BJ (cell line): Measurements from ENCODE around the gene LEPROT. TPM values are rescaled to one million over a fixed set of nuclear protein-coding genes. Genes with fewer than 3 reads are reported as not detected.

Experiments used
- CTCF ChIA-PET: fragments of 350-600 bp; formaldehyde crosslinking; extraction: SDS; loops from one replicate; lab custom pipeline; 2021; ENCODE audit warnings: antibody characterized with exemption, inconsistent platforms; lab: Yijun Ruan, JAX
- POLR2A ChIA-PET: fragments of 300-600 bp; sonication (Branson Sonifier 250); formaldehyde crosslinking; extraction: SDS; loops from one replicate; lab custom pipeline; 2021; ENCODE audit warnings: antibody characterized with exemption; lab: Charles Lee
- DNase-seq: peaks from one replicate; pipeline ENCODE4 v3.0.0-alpha.2; 2011; ENCODE audit warnings: low read depth
- H3K27me3 ChIP-seq: 2 replicates; pipeline ENCODE4 v1.6.0; 2011; ENCODE audit warnings: low read length; ENCODE audit not compliant: control insufficient read depth, insufficient read depth
- H3K36me3 ChIP-seq: 2 replicates; pipeline ENCODE4 v1.5.1; 2011; ENCODE audit warnings: low read length; ENCODE audit not compliant: control insufficient read depth, insufficient read depth
- H3K4me3 ChIP-seq: 2 replicates; pipeline ENCODE4 v1.5.1; 2011; ENCODE audit warnings: low read depth, mild to moderate bottlenecking, control low read depth, low read length
- polyA plus RNA-seq: library from polyadenylated mRNA; depleted of rRNA; stranded (reverse); fragments of >200 nt; gene quantifications from 2 replicates; pipeline ENCODE4 v1.2.3, GENCODE V29; 2011
- TF ChIP-seq, protein P1 (sequence below): IDR thresholded peaks from 2 replicates; pipeline ENCODE4 v1.5.1; 2011; ENCODE audit warnings: low read depth, mild to moderate bottlenecking, control low read depth, inconsistent platforms, low read length, moderate library complexity; ENCODE audit not compliant: insufficient read depth

LEPROT gene
- polyA plus RNA-seq, 1 experiment, result 66.2 TPM

GRCh38 chr1:65440915-65441314 is 20.4 kb downstream of the LEPROT start:
- ChIA-PET POLR2A (interaction anchor here (0.5 to 0.7 kb wide), 3 partner anchors 13 to 69 kb away, joined by 3 to 4 read pairs (median 3); partner anchors contain the start of genes LEPR and LEPROT), CTCF (interaction anchor here (0.5 to 2.5 kb wide), 3 partner anchors 18 to 225 kb away, joined by 3 to 10 read pairs (median 3); no protein-coding TSS in a partner anchor)
- no peak overlapping the region for H3K4me3 ChIP-seq
- no peaks in the 10 kb centered on the region for H3K27me3 ChIP-seq
- DNase-seq, result peak; percentile 67
- no peaks in the 10 kb centered on the region for H3K36me3 ChIP-seq
- TF ChIP-seq, protein P1, sequence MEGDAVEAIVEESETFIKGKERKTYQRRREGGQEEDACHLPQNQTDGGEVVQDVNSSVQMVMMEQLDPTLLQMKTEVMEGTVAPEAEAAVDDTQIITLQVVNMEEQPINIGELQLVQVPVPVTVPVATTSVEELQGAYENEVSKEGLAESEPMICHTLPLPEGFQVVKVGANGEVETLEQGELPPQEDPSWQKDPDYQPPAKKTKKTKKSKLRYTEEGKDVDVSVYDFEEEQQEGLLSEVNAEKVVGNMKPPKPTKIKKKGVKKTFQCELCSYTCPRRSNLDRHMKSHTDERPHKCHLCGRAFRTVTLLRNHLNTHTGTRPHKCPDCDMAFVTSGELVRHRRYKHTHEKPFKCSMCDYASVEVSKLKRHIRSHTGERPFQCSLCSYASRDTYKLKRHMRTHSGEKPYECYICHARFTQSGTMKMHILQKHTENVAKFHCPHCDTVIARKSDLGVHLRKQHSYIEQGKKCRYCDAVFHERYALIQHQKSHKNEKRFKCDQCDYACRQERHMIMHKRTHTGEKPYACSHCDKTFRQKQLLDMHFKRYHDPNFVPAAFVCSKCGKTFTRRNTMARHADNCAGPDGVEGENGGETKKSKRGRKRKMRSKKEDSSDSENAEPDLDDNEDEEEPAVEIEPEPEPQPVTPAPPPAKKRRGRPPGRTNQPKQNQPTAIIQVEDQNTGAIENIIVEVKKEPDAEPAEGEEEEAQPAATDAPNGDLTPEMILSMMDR, result no peak

DNA sequence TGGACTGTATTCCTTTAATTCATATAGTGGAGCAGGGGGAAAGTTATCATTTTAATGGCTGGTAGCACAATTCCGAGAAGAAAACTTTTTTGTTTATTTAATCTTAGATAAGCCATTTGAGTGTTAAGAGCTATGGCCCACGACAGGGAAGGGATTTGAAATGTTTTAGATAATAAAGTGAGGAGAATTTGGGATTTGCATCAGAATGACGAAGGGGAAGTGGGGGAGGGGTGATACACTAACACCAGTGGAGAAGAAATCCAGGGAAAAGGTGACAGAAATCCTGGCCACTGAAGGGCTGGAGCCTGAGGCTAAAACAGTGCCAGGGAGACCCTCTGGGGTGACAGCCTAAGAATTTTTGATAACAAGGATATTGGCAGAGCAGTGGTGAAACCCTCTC is 21.0 kb downstream of the LEPROT start:
- Histone ChIP-seq H3K4me3 (no peak overlapping the region), H3K36me3 (no peaks in the 10 kb centered on the region), H3K27me3 (no peaks in the 10 kb centered on the region)
- TF ChIP-seq, protein P1, result no peak
- POLR2A ChIA-PET, result interaction anchor here (0.5 to 0.7 kb wide), 3 partner anchors 14 to 68 kb away, joined by 3 to 4 read pairs (median 3); partner anchors contain the start of genes LEPR and LEPROT
- CTCF ChIA-PET, result interaction anchor here (1.2 to 2.5 kb wide), 2 partner anchors 17 to 226 kb away, joined by 3 to 10 read pairs; no protein-coding TSS in a partner anchor
- no peak for DNase-seq

DNA sequence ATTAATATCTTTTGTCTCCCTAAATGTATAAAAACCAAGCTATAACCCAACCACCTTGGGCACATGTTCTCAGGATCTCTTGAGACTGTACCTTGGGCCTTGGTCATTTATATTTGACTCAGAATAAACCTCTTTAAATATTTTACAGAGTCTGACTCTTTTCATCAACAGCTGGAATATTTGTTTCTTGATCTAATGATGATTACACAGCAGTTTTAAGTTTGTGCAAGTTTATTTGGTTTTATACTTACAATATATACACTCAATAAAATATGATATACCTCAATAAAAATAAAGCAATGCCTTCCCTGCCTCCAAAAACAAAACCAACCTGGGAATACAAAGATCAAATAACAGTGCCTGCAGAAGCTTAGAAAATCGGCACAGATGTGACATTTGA is 22.0 kb downstream of the LEPROT start:
- ChIA-PET CTCF (interaction anchor here (2.5 kb wide), 1 partner anchor 16 kb away, joined by 10 read pairs; no protein-coding TSS in a partner anchor), POLR2A (no interaction called here)
- Histone ChIP-seq H3K27me3 (no peaks in the 10 kb centered on the region), H3K4me3 (no peak overlapping the region), H3K36me3 (no peaks in the 10 kb centered on the region)
- DNase-seq, result no peak
- TF ChIP-seq, protein P1, result no peak

GRCh38 chr1:65443647-65444046 is 23.2 kb downstream of the LEPROT start:
- ChIA-PET POLR2A (no interaction called here), CTCF (no interaction called here)
- TF ChIP-seq, protein P1, result no peak

DNA sequence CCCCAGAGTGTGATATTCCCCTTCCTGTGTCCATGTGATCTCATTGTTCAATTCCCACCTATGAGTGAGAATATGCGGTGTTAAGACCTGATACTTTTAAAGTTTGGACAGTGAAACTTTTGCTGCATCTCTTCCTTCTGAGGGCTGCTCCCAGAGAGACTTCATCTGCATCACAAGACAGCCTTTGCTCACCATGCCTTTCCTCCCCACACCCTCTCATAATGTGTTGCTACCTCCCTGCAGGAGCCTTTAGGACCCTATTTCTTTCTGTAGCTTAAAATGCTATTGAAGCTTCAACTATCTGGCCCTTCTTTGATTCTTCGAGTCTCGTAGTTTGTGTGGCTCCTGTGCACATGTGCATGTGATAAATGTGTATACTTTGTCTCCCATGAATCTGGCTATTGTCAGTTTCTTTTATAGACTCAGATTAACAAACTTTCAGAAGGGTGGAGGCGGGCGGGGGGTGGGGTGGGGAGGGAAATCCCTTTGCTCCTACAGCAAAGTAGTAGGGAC is 23.7 kb downstream of the LEPROT start:
- POLR2A ChIA-PET, result no interaction called here
- CTCF ChIA-PET, result no interaction called here
- H3K36me3 ChIP-seq, result no peaks in the 10 kb centered on the region
- DNase-seq, result no peak
- H3K4me3 ChIP-seq, result no peak overlapping the region
- TF ChIP-seq, protein P1, result no peak
- H3K27me3 ChIP-seq, result no peaks in the 10 kb centered on the region

More at GRCh38 chr1:65443647-65444046, 23.2 kb downstream of the LEPROT start:
- Histone ChIP-seq H3K36me3 (no peaks in the 10 kb centered on the region), H3K4me3 (no peak overlapping the region), H3K27me3 (no peaks in the 10 kb centered on the region)
- no peak for DNase-seq
